GM12891 (cell line): ENCODE measurements around the gene PSKH1.

Source experiments
- PAX5 ChIP-seq: IDR thresholded peaks from 2 replicates; pipeline ENCODE4 v1.6.1; 2011; ENCODE audit warnings: low read length, moderate library complexity, mild to moderate bottlenecking; ENCODE audit not compliant: insufficient read depth, severe bottlenecking
- POLR2A ChIP-seq: IDR thresholded peaks from 2 replicates; pipeline ENCODE4 v1.6.1; 2011; ENCODE audit warnings: low read depth, low read length, control low read depth
- POLR2AphosphoS5 ChIP-seq: IDR thresholded peaks from 2 replicates; pipeline ENCODE4 v1.6.1; 2011; ENCODE audit warnings: low read depth, low read length, control low read depth
- POU2F2 ChIP-seq: IDR thresholded peaks from 2 replicates; pipeline ENCODE4 v1.6.1; 2011; ENCODE audit warnings: low read depth, mild to moderate bottlenecking, control low read depth, low read length, moderate library complexity
- SPI1 ChIP-seq: IDR thresholded peaks from 2 replicates; pipeline ENCODE4 v1.6.1; 2011; ENCODE audit warnings: low read depth, low read length, control low read depth
- TAF1 ChIP-seq: IDR thresholded peaks from 2 replicates; pipeline ENCODE4 v1.6.1; 2011; ENCODE audit warnings: low read depth, low read length, control low read depth

DNA sequence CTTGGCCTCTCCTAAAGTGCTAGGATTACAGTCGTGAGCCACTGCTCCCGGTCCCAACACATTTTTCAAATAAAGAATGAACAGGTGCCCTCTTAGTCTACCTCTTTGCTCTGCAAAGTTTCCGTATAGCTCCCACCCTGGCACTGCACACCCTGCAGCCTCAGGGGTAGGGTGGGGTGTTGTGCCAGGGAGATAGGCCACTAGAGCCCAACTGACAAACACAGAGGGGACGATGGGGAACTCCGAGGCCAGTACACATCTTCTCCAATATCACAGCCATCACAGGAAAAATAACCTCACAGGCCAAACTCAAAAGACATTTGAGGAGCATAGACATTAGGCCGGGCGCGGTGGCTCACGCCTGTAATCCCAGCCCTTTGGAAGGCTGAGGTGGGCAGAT is 78.1 kb downstream of the PSKH1 start:
- no peak for TF ChIP-seq POLR2A
- TF ChIP-seq TAF1 = no peak
- no peak for TF ChIP-seq POLR2AphosphoS5
- no peak for TF ChIP-seq SPI1
- TF ChIP-seq PAX5 = no peak
- TF ChIP-seq POU2F2 = no peak
